ENCODE data around the gene TCP11L2.

DNA sequence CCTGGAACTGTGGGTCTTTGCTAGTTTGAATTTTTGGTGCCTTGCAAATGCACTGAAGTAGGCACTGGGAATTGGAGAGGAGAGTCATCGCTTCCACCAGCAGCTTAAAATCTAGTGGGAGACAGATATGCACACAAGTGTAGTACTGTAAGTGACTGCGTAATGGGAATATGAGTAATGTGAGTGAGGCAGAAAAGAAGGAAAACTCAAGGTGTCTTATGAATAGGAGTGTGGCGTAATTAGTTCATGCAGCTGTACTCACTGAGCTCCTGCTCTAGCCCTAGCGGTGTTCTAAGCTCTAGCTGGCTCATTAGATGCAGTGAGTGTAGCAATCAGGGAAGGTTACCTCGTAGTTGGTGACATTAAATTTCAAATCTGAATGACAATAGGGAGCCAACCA, 2.8 kb downstream of the TCP11L2 start:
- TF ChIP-seq, protein P1, sequence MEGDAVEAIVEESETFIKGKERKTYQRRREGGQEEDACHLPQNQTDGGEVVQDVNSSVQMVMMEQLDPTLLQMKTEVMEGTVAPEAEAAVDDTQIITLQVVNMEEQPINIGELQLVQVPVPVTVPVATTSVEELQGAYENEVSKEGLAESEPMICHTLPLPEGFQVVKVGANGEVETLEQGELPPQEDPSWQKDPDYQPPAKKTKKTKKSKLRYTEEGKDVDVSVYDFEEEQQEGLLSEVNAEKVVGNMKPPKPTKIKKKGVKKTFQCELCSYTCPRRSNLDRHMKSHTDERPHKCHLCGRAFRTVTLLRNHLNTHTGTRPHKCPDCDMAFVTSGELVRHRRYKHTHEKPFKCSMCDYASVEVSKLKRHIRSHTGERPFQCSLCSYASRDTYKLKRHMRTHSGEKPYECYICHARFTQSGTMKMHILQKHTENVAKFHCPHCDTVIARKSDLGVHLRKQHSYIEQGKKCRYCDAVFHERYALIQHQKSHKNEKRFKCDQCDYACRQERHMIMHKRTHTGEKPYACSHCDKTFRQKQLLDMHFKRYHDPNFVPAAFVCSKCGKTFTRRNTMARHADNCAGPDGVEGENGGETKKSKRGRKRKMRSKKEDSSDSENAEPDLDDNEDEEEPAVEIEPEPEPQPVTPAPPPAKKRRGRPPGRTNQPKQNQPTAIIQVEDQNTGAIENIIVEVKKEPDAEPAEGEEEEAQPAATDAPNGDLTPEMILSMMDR (IDR thresholded peaks at IDR 0.05): no peak
- no peak for TF ChIP-seq ZFX (IDR thresholded peaks at IDR 0.05; ENCODE audit: borderline replicate concordance)
